ENCODE measurements around the gene RAET1L.

The RAET1L gene

DNA sequence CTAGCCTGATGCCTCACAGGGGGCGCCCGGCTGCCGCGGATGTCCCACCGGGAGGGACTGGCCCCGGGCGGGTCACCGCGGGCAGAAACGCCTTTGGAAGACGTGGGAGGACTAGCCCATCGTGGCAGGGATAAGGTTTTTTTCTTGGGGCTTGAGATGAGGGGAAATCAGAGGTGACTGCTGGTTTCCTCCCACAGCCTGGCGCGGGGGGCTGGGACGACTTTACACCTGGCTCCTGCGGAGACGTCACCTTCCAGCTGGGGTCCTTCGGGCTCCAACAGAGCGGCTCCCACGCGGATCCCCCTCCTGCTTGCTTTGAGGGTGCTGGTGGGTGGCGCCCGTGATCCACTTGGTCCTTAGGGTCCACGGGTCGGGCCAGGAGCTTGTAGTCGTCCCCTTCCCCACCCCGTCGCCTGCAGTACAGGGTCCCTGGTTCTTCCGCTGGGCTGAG lies 32.2 kb upstream of the RAET1L start:
- TF ChIP-seq, protein P1, sequence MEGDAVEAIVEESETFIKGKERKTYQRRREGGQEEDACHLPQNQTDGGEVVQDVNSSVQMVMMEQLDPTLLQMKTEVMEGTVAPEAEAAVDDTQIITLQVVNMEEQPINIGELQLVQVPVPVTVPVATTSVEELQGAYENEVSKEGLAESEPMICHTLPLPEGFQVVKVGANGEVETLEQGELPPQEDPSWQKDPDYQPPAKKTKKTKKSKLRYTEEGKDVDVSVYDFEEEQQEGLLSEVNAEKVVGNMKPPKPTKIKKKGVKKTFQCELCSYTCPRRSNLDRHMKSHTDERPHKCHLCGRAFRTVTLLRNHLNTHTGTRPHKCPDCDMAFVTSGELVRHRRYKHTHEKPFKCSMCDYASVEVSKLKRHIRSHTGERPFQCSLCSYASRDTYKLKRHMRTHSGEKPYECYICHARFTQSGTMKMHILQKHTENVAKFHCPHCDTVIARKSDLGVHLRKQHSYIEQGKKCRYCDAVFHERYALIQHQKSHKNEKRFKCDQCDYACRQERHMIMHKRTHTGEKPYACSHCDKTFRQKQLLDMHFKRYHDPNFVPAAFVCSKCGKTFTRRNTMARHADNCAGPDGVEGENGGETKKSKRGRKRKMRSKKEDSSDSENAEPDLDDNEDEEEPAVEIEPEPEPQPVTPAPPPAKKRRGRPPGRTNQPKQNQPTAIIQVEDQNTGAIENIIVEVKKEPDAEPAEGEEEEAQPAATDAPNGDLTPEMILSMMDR (IDR thresholded peaks at IDR 0.05; ENCODE audit: insufficient read depth, low read depth, low read length, missing control alignments) = no peak
- H3K4me3 ChIP-seq (ENCODE audit: low read depth, low read length) = no peak overlapping the region
- DNase-seq (ENCODE audit: low read depth) = no peak

- TF ChIP-seq, protein P1 (IDR thresholded peaks at IDR 0.05; ENCODE audit: insufficient read depth, low read depth, low read length, missing control alignments) = no peak
- no peak overlapping the region for H3K4me3 ChIP-seq (ENCODE audit: low read depth, low read length)
- no peak for DNase-seq (ENCODE audit: low read depth)
Measured at GRCh38 chr6:150056916-150057315, 31.6 kb upstream of the RAET1L start.

- DNase-seq (ENCODE audit: low read depth) = no peak
- TF ChIP-seq, protein P1 (IDR thresholded peaks at IDR 0.05; ENCODE audit: insufficient read depth, low read depth, low read length, missing control alignments) = no peak
- H3K4me3 ChIP-seq (ENCODE audit: low read depth, low read length) = no peak overlapping the region
Measured at GRCh38 chr6:150056156-150056555, 30.8 kb upstream of the RAET1L start.

DNA sequence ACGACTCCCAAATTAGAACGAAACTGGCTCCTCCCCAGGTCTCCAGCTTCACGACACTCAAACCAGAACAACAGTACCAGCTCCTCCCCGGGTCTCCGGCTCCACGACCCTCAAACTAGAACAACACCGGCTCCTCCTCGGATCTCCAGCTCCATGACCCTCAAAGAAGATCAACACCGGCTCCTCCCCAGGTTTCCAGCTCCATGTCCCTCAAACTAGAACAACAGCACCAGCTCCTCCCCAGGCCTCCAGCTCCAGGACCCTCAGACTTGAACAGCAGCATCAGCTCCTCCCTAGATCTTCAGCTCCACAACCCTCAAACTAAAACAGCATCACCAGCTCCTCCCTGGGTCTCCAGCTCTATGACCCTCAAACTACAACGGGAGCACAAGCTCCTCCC lies 29.8 kb upstream of the RAET1L start:
- DNase-seq (ENCODE audit: low read depth) = no peak
- no peak overlapping the region for H3K4me3 ChIP-seq (ENCODE audit: low read depth, low read length)
- TF ChIP-seq, protein P1 (IDR thresholded peaks at IDR 0.05; ENCODE audit: insufficient read depth, low read depth, low read length, missing control alignments) = no peak

DNA sequence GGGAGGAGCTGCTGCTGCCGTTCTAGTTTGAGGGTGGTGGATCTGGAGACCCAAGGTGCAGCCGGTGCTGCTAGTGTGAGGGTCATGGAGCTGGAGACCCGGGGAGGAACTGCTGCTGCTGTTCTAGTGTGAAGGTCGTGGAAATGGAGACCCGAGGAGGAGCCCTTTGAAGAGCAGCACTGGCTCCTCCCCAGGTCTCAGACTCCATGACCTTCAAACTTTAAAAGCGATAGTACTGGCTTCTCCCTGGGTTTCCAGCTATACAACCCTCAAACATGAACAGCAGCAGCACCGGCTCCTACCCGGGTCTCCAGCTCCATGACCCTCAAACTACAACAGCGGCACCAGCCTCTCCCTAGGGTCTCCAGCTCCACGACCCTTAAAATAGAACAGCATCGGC lies 28.1 kb upstream of the RAET1L start:
- DNase-seq (ENCODE audit: low read depth) = no peak
- H3K4me3 ChIP-seq (ENCODE audit: low read depth, low read length) = no peak overlapping the region
- TF ChIP-seq, protein P1 (IDR thresholded peaks at IDR 0.05; ENCODE audit: insufficient read depth, low read depth, low read length, missing control alignments) = no peak

DNA sequence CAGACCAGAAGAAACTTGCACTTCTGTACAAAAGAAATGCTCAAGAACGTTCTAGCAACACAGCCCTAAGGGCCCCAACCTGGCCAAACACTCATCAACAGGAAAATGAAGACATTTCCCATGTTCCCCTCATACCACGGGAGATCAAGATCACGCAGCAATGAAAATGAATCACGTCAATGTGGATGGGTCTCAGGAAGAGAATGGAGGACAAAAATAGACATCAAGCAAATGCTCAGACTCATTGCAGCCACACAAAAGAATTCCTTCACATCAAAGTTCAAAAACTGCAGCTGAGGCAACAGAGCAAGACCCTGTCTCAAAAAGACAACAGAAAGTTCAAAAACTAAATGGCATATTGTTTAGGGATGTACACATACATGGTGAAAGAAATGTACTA lies 25.5 kb upstream of the RAET1L start:
- H3K4me3 ChIP-seq (ENCODE audit: low read depth, low read length) = no peak overlapping the region
- DNase-seq (ENCODE audit: low read depth) = no peak
- TF ChIP-seq, protein P1 (IDR thresholded peaks at IDR 0.05; ENCODE audit: insufficient read depth, low read depth, low read length, missing control alignments) = no peak

DNA sequence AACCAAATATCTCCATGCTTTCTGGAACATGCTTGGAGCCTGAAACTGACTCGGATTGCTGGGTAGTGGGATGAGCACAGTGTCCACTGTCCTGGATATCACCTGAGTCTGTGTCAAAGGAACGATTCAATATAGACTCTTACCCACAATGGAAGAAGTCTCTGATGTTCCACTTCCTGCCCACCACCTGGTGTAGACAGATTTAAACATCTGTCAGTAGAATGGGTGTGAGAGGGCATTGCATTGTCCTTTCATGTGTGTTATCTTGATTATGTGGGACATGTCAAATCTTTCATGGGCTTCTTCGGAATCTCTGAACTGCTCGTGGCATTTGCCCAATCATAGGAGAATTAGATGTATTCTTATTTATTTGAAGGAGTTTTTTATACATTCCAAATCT lies 22.8 kb upstream of the RAET1L start:
- no peak overlapping the region for H3K4me3 ChIP-seq (ENCODE audit: low read depth, low read length)
- TF ChIP-seq, protein P1 (IDR thresholded peaks at IDR 0.05; ENCODE audit: insufficient read depth, low read depth, low read length, missing control alignments) = no peak
- DNase-seq (ENCODE audit: low read depth) = no peak
